Retinal pigment epithelial cell (primary cell): ENCODE measurements around the gene TXNDC17.

Experiments used
- DNase-seq: peaks from one replicate; pipeline ENCODE4 v3.0.0-alpha.2; 2010; ENCODE audit warnings: low read depth
- H3K4me3 ChIP-seq: 2 replicates; pipeline ENCODE4 v1.5.1; 2011; ENCODE audit warnings: mild to moderate bottlenecking, low read length, control low read depth, moderate library complexity
- CTCF ChIP-seq: conservative IDR thresholded peaks from 2 replicates; pipeline ENCODE4 v1.5.1; 2011; ENCODE audit warnings: low read depth, low read length, control low read depth, inconsistent platforms

The TXNDC17 gene

GRCh38 chr17:6666077-6666521 lies 25.2 kb downstream of the TXNDC17 start:
- peak; percentile 98 for TF ChIP-seq CTCF
- DNase-seq: peak; percentile 35

GRCh38 chr17:6666557-6666956 lies 25.7 kb downstream of the TXNDC17 start:
- H3K4me3 ChIP-seq: no peak overlapping the region
- no peak for DNase-seq
- no peak for TF ChIP-seq CTCF

More at GRCh38 chr17:6666077-6666521, 25.2 kb downstream of the TXNDC17 start:
- no peak overlapping the region for H3K4me3 ChIP-seq

GRCh38 chr17:6667516-6667915 lies 26.7 kb downstream of the TXNDC17 start:
- H3K4me3 ChIP-seq: no peak overlapping the region
- no peak for TF ChIP-seq CTCF
- DNase-seq: no peak

GRCh38 chr17:6668219-6668618 lies 27.4 kb downstream of the TXNDC17 start:
- no peak for TF ChIP-seq CTCF
- no peak overlapping the region for H3K4me3 ChIP-seq

GRCh38 chr17:6668727-6669425 lies 28.0 kb downstream of the TXNDC17 start:
- DNase-seq: no peak
- H3K4me3 ChIP-seq: no peak overlapping the region
- TF ChIP-seq CTCF: no peak

More at GRCh38 chr17:6668219-6668618, 27.4 kb downstream of the TXNDC17 start:
- DNase-seq: no peak

GRCh38 chr17:6669479-6670212 lies 28.8 kb downstream of the TXNDC17 start:
- no peak for TF ChIP-seq CTCF
- no peak overlapping the region for H3K4me3 ChIP-seq
- DNase-seq: no peak
